AG04450 (cell line): ENCODE data around the gene KCNN3. TPM values are rescaled to one million over a fixed set of nuclear protein-coding genes. Genes with fewer than 3 reads are reported as not detected.

Experiments used
- CTCF ChIA-PET: fragments of 300-600, 350-600 bp; formaldehyde crosslinking; extraction: SDS; loops from one replicate; lab custom pipeline; 2022; ENCODE audit warnings: antibody characterized with exemption, inconsistent platforms; lab: Charles Lee
- POLR2A ChIA-PET: fragments of 350-600 bp; formaldehyde crosslinking; extraction: SDS; loops from one replicate; lab custom pipeline; 2021; ENCODE audit warnings: antibody characterized with exemption, inconsistent platforms; lab: Yijun Ruan, JAX
- DNase-seq: peaks from one replicate; pipeline ENCODE4 v3.0.0-alpha.2; 2011; ENCODE audit warnings: low read depth, low spot score
- H3K27ac ChIP-seq: one replicate; pipeline ENCODE4 v1.5.1; 2012; ENCODE audit warnings: low read depth, low read length, control low read depth
- H3K27me3 ChIP-seq: one replicate; pipeline ENCODE4 v1.6.0; 2012; ENCODE audit warnings: low read length; ENCODE audit not compliant: control insufficient read depth, insufficient read depth
- H3K4me3 ChIP-seq: 2 replicates; pipeline ENCODE4 v1.5.1; 2011; ENCODE audit warnings: mild to moderate bottlenecking, low read depth, low read length, control low read depth
- H3K9me3 ChIP-seq: 2 replicates; pipeline ENCODE4 v1.5.1; 2012; ENCODE audit warnings: low read length; ENCODE audit not compliant: control insufficient read depth, insufficient read depth
- CTCF ChIP-seq: IDR thresholded peaks from 2 replicates; pipeline ENCODE4 v1.5.1; 2011; ENCODE audit warnings: low read depth, low read length, control low read depth, inconsistent platforms
- polyA plus RNA-seq: library from polyadenylated mRNA; depleted of rRNA; stranded (reverse); fragments of >200 nt; gene quantifications from 2 replicates; pipeline ENCODE4 v1.2.3, GENCODE V29; 2011

KCNN3 gene
- polyA plus RNA-seq, 1 experiment, result 0.09 TPM

GRCh38 chr1:154835531-154836324 lies 34.4 kb downstream of the KCNN3 start:
- Histone ChIP-seq H3K27me3 (peaks cover 41% of the 10 kb centered on the region), H3K27ac (no peak overlapping the region), H3K9me3 (no peaks in the 10 kb centered on the region; the same call in 1 of the 2 replicates), H3K4me3 (no peak overlapping the region)
- TF ChIP-seq CTCF, result no peak
- DNase-seq, result no peak
- ChIA-PET CTCF (no interaction called here), POLR2A (no interaction called here)

GRCh38 chr1:154833841-154834240 lies 36.2 kb downstream of the KCNN3 start:
- H3K9me3 ChIP-seq, result no peaks in the 10 kb centered on the region; the same call in 1 of the 2 replicates
- DNase-seq, result no peak
- no peak overlapping the region for H3K27ac ChIP-seq
- ChIA-PET POLR2A (no interaction called here), CTCF (interaction anchor here (0.7 kb wide), 1 partner anchor 12 kb away, joined by 3 read pairs; no protein-coding TSS in a partner anchor)
- no peak overlapping the region for H3K4me3 ChIP-seq
- TF ChIP-seq CTCF, result no peak
- H3K27me3 ChIP-seq, result peaks cover 54% of the 10 kb centered on the region

- no peak for DNase-seq
- H3K4me3 ChIP-seq, result no peak overlapping the region
- no peak for TF ChIP-seq CTCF
- POLR2A ChIA-PET, result no interaction called here
- H3K27ac ChIP-seq, result no peak overlapping the region
- H3K9me3 ChIP-seq, result no peaks in the 10 kb centered on the region; the same call in 1 of the 2 replicates
- CTCF ChIA-PET, result no interaction called here
- peaks cover 49% of the 10 kb centered on the region for H3K27me3 ChIP-seq
Observed at GRCh38 chr1:154833209-154833608, 36.9 kb downstream of the KCNN3 start.

GRCh38 chr1:154832384-154832783 lies 37.7 kb downstream of the KCNN3 start:
- TF ChIP-seq CTCF, result no peak
- H3K9me3 ChIP-seq, result no peaks in the 10 kb centered on the region
- H3K27me3 ChIP-seq, result peaks cover 52% of the 10 kb centered on the region
- ChIA-PET POLR2A (no interaction called here), CTCF (no interaction called here)
- DNase-seq, result no peak
- H3K4me3 ChIP-seq, result no peak overlapping the region
- H3K27ac ChIP-seq, result no peak overlapping the region

GRCh38 chr1:154831462-154831861 lies 38.6 kb downstream of the KCNN3 start:
- POLR2A ChIA-PET, result no interaction called here
- Histone ChIP-seq H3K27me3 (peaks cover 53% of the 10 kb centered on the region), H3K27ac (no peak overlapping the region), H3K4me3 (no peak overlapping the region), H3K9me3 (no peaks in the 10 kb centered on the region)
- CTCF ChIA-PET, result no interaction called here
- no peak for DNase-seq
- no peak for TF ChIP-seq CTCF
